ENCODE data around the gene IL1RN. TPM values are rescaled to one million over a fixed set of nuclear protein-coding genes. Genes with fewer than 3 reads are reported as not detected.

Gene IL1RN
- total and polyA plus RNA-seq, 10 of the 15 experiments (the other 5 are each of a cell fraction or from before 2014, with no cell fraction given) = 0.04 TPM; not detected in 7

- no peak for TF ChIP-seq KAT2A (conservative IDR thresholded peaks at IDR 0.05; ENCODE audit: control insufficient read depth, low read depth, low read length)
- TF ChIP-seq ATF2 (IDR thresholded peaks at IDR 0.05; ENCODE audit: low read length) = no peak
- no peak for TF ChIP-seq SUPT20H (IDR thresholded peaks at IDR 0.05; ENCODE audit: borderline replicate concordance, control insufficient read depth, low read depth, low read length)
- no peak for TF ChIP-seq MTA3 (IDR thresholded peaks at IDR 0.05; ENCODE audit: borderline replicate concordance, low read length)
- TF ChIP-seq EZH2 (IDR thresholded peaks at IDR 0.05; ENCODE audit: borderline replicate concordance, control insufficient read depth, low read depth, low read length) = no peak
- no peak for TF ChIP-seq SIX5 (IDR thresholded peaks at IDR 0.05; ENCODE audit: low read depth, low read length, severe bottlenecking)
- TF ChIP-seq, protein P1, sequence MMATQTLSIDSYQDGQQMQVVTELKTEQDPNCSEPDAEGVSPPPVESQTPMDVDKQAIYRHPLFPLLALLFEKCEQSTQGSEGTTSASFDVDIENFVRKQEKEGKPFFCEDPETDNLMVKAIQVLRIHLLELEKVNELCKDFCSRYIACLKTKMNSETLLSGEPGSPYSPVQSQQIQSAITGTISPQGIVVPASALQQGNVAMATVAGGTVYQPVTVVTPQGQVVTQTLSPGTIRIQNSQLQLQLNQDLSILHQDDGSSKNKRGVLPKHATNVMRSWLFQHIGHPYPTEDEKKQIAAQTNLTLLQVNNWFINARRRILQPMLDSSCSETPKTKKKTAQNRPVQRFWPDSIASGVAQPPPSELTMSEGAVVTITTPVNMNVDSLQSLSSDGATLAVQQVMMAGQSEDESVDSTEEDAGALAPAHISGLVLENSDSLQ (IDR thresholded peaks at IDR 0.05) = no peak
- TF ChIP-seq TCF12 (IDR thresholded peaks at IDR 0.05; ENCODE audit: low read depth, low read length) = no peak
- TF ChIP-seq, protein P2, sequence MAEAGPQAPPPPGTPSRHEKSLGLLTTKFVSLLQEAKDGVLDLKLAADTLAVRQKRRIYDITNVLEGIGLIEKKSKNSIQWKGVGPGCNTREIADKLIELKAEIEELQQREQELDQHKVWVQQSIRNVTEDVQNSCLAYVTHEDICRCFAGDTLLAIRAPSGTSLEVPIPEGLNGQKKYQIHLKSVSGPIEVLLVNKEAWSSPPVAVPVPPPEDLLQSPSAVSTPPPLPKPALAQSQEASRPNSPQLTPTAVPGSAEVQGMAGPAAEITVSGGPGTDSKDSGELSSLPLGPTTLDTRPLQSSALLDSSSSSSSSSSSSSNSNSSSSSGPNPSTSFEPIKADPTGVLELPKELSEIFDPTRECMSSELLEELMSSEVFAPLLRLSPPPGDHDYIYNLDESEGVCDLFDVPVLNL (IDR thresholded peaks at IDR 0.05; ENCODE audit: low read depth, low read length) = no peak
- WGBS (ENCODE audit: insufficient coverage, insufficient replicate concordance, low lambda C conversion rate, missing lambda C conversion rate) = 87% methylated on average over 12 of the region's 12 CpGs
- BruUV-seq (replicated peaks) = no TSS peak
- Histone ChIP-seq H3K4me3 (no peak overlapping the region), H3K9ac (ENCODE audit: control insufficient read depth, insufficient read depth, low read length) (no peak overlapping the region), H3K9me3 (replicated peaks; ENCODE audit: control insufficient read depth, insufficient read depth, low read length) (no peaks in the 10 kb centered on the region; the same call in 1 of the 3 replicates), H3K4me1 (ENCODE audit: control insufficient read depth, insufficient read depth, low read length) (peaks cover 11% of the 10 kb centered on the region), H3K27ac (ENCODE audit: control insufficient read depth, insufficient read depth) (no peak overlapping the region), H3K4me2 (ENCODE audit: control insufficient read depth, insufficient read depth) (no peak overlapping the region), H3K79me2 (ENCODE audit: control insufficient read depth, insufficient read depth, low read length) (no peaks in the 10 kb centered on the region), H3K36me3 (ENCODE audit: control insufficient read depth in 2 of 2, insufficient read depth in 2 of 2, low read length in 1 of 2) (no peaks in the 10 kb centered on the region), H3K27me3 (replicated peaks in 1 of 2; ENCODE audit: control insufficient read depth in 2 of 2, insufficient read depth in 2 of 2, low read length in 1 of 2) (no peaks in the 10 kb centered on the region), H4K20me1 (ENCODE audit: control insufficient read depth, insufficient read depth) (no peaks in the 10 kb centered on the region), H2AFZ (ENCODE audit: control insufficient read depth, low read depth, low read length) (no peak overlapping the region)
- DNase-seq (ENCODE audit: low read depth, low spot score) (no peak), FAIRE-seq (no peak), ATAC-seq (no peak; the same call in 2 of the 3 replicates)
- ChIA-PET POLR2A (no interaction called here), CTCF (interaction anchor here (5.4 kb wide), 1 partner anchor 30 kb away, joined by 29 read pairs; no protein-coding TSS in a partner anchor), SMC1A (ENCODE audit: uncharacterized antibody, unreplicated experiment) (interaction anchor here (1.4 to 1.6 kb wide), 2 partner anchors 8 to 87 kb away, joined by 3 read pairs; no protein-coding TSS in a partner anchor), RAD21 (ENCODE audit: unreplicated experiment) (no interaction called here)
- in situ Hi-C loops (cut with MboI) (no loop called here), intact Hi-C loops (cut with micrococcal nuclease; ENCODE audit: unreplicated experiment) (no loop called here)
Observed at GRCh38 chr2:113167115-113167932, 39.9 kb downstream of the IL1RN start.

Data from GM12878 (cell line).